Stimulated activated CD4-positive, alpha-beta T cell treated with anti-CD3 and anti-CD28 coated beads, Interleukin-15, amount 100 ng/mL, for 48 hours (primary cell): ENCODE data around the gene POM121C.
"Not testable (repeated sequence)": the region's sequence is repeated elsewhere in the genome, so short reads cannot be mapped to it uniquely, and the experiment has no call there.

Source experiments
- DNase-seq, 2 donors: peaks; one replicate each; pipeline ENCODE4 v3.0.0-alpha.2; 2020; ENCODE audit warnings: low read depth in 2 of 2

POM121C gene

DNA sequence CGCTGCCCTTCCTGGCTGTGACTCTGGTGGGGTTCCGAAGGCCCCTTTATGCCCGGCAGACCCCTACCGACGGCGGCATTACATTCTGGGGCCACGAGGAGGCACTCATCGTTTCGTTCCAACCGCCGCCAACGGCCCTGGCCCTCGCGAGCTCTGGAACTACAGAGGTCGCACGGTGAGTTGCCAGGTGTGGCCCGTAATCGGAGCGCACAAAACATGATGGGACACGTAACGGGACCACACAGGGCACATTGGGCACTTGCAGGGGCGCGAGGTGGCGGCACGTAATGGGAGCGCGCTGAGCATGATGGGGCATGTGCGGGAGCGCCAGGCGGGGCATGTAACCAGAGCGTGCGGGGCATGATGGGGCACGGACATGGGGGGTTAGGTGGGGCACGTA is 90.8 kb downstream of the POM121C start, which contains the start of gene TRIM73:
Gene TRIM73, plus strand, starts transcription at position 301 of the 400 bp plus-strand sequence. CDS start 3,305 bp downstream, outside the sequence.
- DNase-seq, result not testable (repeated sequence)

GRCh38 chr7:75393194-75393593 is 92.9 kb downstream of the POM121C start:
- DNase-seq, result not testable (repeated sequence)

DNA sequence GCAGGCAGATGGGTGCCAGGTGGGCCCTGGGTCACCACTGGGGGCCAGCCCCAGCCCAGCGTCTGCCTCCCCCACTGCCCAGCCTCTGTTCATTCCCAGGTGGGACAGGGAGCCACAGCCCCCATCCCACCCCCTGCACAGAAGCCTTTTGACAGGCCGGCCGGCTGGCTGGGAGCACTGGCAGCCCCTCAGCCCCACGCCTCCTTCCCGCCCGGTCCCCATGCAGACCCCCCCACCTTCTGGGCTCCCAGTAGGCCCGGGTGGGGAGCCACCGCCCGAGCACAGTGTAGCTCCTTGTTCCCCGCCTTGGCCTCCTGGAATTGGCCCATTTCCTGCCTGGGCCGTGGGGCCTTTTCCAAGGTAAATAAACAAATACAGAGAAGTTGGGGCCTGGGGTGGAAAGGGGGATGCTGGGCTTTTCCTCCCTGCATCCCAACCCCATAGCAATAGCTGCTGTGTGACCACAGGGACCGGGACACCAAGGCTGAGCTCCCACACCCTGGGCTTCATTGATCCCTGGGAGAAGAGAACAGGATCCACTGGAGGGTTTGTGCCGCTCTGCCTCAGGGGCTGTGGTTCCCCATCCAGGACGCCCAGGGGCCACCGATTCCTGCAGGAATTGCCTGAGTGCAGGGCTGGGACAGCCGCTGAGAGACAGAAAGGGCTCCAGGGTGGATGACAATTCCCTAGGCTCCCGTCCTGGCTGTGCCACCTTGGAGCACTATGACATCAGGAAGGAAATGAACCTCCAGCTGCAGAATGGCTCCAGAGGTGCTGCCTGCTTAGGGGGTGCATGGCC is 111.4 kb downstream of the POM121C start:
- not testable (repeated sequence) for DNase-seq

GRCh38 chr7:75374144-75374518 is 112.0 kb downstream of the POM121C start:
- not testable (repeated sequence) for DNase-seq

GRCh38 chr7:75367313-75367712 is 118.8 kb downstream of the POM121C start:
- DNase-seq, result not testable (repeated sequence)
